COLO829 (cell line): ENCODE data around the gene ITGB1BP1.

Experiments
- DNase-seq: peaks from one replicate; pipeline ENCODE4 v3.0.0; 2012; ENCODE audit warnings: low spot score

ITGB1BP1 gene

DNA sequence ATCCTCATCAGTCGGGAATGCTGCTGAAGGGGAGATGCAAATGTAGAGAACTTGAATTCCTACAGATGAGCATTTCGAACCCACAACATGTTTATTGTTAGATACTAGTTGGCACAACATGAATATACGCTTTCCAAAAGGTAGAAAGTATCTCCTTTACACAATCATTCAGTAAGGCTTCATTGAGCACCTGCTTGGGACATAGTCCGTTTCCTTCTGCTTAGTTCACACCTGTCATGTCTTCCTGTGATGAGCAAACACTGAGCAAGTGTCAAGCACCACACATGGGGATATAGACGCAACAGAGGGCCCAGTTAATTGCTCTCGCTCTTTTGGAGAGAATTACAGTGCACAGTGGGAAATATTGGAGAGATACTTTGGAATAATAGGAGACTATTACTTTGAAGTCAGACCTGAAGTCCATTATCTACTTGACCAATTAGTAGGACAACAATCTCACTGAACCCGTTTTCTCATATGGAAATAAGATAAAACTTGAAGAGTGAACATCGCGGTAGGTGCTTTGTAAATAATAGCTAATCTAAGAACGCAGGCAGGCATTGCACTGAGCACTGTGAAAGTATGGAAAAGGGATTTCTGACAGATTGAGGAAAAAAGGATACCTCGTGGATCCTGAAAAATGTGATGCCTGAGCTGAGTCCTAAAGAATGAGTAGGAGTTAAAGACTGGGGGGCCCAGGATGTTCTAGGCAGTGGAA, 1.3 kb upstream of the ITGB1BP1 start:
- DNase-seq: peak; percentile 18

DNA sequence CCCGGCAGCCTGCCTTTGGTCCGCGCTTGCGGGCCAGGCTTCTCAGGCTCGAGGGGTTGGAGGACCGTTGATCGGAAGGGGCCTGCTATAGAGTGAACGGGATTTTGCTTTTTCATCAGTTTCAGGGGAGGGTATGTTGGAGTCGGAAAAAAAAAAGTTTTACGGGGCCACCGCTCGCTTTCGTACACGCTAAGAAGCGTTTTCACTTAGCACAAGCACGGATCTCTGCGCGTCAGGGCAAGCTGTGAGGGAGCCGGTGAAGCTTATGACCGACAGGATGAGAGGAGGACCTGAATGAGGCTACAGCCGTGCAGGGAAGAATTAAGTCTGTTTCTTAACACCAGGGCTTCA, 569 bp upstream of the ITGB1BP1 start:
- no peak for DNase-seq

DNA sequence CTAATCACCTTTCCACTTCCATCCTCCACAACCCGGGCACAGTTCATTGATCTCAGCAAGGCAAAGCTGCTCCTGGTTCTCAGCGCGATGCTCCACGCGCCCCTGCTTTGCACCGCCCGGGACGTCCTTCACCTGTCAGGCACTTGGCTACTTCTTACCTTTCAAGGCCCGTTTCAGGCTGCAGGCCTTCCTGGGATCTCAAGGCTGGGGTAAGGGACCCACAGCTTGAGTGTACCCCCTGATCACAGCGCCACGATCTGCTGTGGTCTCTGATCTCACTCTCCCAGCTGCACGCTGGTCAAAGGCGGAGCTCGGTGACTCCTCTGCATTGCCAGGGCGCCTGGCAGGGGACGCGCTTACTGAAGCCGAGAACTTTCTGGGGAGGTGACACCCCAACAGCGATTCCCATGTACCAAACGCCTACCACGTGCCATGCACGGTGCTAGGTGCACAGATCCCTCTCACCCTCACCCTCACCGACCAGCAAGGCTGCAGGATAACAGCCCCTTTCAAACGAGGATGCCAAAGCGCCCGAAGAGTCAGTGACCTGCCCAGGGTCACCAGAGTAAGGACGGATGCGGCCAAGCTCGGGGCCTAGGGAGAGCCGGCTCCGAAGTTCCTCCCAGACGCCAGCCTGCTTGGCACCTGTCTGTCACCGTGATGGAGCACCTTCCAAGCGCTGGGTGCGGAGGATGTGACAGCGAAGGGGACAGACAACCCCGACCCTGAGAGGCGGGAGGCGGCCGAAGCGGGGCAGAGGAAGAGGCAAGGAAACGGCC, 818 bp downstream of the ITGB1BP1 start:
- peak; percentile 26 for DNase-seq

DNA sequence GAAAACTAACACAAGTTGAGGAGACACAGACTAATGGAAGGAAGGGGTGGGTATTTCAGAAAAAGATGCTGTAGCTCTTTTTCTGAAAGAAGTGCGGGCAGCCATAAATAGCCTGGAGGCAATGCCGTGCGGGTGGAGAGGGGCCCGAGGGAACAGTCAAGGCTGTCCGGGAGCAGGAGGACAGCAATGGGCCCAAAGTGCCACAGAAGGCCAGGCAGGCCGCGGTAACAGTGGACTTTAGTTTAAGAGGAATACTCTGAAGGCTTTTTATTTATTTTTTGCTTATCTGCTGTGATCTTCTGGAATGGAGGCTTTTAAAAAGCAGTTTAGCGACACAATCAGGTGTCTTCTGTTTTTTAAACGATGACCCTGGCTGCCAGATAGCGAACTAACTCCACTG, 2.8 kb downstream of the ITGB1BP1 start:
- DNase-seq: no peak

DNA sequence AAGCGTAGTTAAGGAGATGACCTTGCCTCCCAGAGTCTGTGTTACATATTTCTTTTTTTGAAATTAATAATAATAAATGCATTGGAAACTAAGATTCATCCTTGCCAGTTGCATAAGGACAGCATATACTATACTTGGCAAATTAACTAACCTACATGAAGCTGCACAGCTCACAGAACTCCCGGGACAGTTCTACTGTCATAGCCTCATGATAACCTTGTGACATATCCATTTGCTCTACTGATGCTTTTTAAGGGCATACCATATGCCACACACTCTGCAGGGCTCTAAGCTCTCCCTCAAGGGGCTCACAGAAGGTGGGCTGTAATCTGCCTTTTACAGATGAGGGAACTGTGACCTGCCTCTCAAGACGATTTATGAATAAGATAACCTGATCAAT, 3.8 kb downstream of the ITGB1BP1 start:
- DNase-seq: no peak

DNA sequence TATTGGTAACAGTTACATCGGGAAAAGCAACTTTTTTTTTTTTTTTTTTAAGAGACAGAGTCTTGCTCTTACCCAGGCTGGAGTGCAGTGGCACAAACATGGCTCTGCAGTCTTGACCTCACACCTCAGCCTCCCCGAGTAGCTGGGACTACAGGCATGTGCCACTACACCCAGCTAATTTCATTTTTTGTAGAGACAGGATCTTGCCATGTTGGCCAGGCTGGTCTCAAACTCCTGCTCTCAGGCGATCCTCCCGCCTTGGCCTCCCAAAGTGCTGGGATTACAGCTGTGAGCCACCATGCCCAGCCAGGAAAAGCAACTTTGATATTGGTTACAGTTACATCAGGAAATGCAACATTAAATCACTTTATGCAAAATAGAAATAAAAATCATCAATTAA, 4.6 kb downstream of the ITGB1BP1 start:
- DNase-seq: no peak

DNA sequence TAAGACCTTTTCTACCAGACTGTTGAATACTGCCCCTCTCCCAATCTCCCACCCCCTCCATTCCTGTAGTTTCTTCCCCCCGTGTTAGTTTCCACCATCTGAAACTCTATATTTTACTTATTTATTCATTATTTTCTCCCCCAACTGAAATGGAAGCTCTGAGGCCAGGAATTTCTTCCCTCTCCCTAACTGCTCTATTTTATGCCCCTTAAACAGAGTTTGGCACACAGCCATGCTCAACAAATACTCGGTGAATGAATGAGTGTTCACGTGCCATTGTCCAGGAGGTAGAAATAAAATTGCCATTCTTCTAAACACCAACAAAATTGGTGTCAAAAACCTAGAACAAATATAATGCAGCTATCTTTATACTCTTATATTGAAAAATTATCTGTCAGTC, 5.6 kb downstream of the ITGB1BP1 start:
- DNase-seq: no peak

DNA sequence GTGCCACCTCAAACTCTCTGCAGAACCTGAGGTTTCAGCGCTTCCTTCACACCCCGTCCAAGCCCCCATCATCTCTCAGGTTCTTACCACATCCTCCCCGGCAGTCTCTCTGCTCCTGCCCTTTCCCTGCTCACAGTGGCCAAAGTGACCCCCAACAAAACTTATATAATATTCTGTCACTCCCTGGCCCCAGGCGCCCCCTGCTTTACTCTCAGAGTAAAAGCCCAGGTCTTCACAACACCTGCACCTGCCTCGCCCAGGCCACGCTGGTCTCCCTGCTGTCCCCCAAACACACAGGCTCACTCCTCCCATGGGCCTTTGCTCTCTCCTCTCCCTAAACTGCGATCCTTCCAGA, 6.4 kb downstream of the ITGB1BP1 start:
- DNase-seq: no peak

DNA sequence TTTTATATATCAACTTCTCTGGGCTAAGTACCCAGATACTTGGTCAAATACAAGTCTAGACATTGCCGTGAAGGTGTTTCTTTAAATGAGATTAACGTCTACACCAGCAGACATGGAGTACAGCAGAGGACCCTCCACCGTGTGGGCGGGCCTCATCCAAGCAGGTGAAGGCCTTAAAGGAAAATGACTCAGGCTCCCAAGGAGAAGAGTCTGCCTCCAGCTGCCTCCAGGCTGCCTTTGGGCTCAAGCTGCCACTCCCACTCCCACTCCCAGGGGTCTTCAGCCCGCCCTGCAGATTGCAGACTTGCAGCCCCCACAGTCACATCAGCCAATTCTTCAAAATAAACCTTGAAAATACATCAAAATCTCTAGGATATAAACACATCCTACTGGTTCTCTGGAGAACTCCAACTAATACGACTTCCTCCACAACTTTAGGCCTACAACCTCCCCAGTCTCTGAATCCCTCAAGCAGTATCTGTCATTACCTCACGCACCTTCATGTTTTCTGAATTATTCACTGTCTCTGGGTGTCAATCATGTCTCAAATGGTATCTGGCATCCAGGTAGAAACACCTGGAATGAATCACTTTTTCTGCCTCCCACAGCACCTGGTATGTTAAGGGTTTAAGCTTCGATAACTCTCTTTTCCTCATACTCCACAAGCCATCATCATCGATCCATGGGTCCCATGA, 6.9 kb downstream of the ITGB1BP1 start:
- no peak for DNase-seq

DNA sequence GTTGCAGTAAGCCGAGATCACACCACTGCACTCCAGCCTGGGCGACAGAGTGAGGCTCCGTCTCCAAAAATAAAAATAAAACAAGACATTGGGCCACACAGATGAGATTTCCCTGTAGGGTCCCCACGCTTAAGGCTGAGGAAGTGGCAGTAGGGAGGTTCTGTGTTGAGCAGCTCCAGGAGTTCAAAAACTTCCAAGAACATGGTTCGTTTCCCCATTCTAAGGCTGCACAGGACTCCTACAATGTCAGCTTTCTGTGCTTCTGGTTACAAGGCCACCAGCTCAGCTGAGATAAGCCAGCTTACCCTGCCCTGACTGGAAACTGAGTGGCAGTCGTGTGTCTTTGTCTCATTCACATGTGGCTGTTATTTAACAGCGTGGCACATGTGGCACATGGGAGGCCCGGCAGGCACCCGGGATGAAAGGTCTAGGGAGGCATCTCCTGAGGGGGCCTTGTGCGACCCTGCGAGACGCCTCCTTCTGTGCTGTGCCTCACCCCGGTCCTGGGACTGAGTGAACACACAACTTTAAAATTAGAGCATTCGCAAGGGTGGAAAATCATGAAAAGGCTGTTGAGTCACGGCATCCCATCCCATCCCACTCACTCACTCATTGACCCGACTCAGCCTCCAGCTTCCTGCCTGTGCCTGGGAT, 7.7 kb downstream of the ITGB1BP1 start:
- DNase-seq: no peak

DNA sequence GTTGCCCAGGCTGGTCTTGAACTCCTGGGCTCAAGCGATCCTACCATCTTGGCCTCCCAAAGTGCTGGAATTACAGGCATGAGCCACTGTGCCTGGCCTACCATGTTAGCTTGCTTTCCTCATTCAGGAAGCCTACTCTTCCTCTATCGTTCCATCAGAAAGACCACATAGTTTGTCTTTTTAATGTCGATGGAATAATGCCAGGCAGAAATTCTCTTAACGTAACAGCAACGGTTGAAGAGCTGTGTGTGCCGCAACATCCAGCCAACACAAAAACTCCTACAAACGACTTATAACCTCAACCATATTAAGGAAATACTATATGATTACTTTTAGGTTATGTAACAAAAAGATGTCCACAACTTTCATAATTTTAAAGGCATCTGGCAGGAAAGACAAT, 10.5 kb downstream of the ITGB1BP1 start:
- DNase-seq: no peak

DNA sequence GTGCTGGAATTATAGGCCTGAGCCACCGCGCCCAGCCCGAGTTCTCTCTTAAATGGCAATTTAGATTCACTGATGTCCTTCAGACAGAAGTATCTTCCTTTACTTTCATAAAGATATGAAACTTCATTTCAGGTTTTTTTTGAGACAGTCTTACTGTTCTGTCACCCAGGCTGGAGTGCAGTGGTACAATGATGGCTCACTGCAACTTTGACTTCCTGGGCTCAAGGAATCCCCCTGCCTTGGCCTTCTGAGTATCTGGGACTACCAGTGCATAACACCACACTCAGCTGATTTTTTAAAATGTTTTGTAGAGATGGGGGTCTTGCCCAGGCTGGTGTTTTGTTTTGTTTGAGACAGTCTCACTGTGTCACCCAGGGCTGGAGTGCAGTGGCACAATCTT, 13.2 kb downstream of the ITGB1BP1 start:
- no peak for DNase-seq

DNA sequence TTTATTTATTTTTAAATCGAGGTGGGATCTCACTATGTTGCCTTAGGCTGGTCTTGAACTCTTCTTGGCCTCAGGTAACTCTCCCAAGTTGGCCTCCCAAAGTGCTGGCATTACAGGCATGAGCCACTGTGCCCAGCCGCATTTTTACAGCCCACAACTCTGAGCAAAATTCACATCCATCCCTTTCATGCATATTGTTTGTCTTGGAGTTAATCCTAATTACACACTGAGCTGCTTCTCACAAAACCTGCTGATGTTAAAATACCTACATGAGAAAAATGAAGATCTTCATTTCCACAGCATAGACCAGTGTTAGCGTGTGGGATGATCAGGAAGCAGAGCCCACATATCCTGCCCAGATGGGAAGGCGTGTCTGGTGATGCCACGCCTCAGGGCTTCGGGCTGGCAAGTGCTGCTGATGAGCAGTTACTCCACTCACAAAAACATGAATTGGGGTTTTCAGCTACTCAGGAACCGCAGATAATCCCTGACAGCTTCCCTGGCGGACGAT, 14.6 kb downstream of the ITGB1BP1 start:
- no peak for DNase-seq

DNA sequence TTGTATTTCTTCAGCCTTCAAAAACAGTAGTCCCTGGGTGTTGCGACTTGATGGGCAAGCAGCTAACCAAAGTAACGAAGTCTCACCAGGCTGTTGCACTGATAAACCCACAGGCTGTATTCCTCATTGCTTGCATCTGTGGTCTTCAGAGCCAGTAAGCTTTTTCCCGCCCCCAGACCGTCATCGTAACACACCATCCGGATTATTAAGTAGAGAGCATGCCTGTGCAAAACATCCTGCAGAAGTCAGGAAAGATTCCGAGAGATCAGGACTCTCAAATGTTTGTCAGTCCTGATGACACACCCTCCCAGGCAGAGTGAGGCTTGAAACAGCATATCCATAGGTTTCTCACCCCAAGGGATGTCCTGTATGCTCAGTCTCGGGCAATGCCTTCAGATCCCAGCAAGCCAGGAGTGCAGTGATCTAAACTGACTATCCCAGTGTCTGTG, 15.9 kb downstream of the ITGB1BP1 start:
- no peak for DNase-seq

DNA sequence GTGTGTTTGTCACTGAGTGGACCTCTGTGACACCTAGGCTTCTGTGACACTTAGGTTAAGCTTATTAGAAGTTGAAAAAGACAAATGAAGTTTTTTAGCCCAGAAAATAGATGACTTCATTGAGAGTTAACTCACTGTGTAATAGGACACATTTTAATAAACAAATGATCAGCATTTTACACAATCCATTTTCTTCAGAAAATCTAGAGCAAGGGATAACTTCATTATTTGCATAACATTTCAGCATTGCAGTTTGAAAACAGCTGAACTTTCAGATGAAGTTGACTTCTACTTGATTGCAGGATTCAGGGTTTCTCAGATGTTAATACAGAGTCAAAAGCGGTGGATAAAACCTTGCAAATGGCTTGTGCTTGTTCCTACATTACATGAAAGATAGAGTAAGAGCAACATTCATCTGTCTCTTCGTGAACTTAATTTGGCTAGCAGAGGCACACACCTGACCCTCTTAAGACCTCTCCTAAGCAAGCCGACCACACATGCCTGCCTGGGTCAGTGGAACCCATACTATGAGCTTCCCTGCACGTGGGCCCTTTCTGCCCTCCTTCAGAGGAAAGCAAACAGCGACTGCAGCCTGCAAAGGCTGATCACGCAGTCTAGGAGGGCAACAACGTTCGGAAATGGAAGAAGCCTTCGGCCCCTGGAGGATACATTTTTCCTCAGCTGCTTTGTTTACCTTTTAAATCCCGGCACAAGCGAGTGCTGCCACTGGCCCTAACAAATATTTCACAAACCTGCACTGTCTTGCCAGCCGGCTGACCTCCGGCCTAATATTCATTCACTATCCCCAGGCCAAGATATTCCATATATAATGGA, 16.6 kb downstream of the ITGB1BP1 start:
- no peak for DNase-seq

DNA sequence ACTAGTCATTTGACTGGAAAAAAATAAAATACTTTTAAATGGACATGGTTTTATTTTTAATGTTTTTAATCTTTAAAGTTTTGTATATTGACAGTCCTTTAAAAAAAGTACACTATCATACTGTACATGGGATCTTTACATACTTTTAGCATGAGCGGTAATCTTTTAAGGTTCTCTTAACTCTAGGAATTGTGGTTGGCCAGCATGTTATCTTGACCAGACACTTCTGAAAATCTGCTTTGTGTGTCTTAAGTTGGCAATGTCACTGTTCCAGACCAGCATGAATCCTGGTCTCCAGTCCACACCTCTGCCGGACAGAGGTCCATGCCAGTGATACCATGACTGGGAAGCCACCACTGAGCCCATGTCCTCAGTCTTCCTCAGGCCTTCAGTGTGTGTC, 17.7 kb downstream of the ITGB1BP1 start:
- DNase-seq: no peak

DNA sequence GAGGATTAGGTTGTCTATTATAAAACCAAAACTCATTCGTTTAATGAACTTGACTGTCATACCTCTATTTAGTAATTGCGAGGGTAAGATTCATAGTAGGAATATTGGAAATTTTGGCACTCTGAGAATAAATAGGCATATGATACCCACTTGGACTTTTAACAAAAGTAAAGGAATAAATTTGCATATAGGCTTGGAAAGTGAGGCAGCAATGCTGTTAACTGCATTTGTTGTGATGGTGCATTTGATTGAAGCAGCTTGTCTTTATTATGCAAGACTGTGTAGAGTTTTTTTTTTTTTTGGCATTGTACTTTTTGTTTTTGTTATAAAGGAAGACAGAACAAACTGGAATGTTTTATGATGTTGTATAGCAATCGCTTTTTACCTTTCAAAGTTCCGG, 18.9 kb downstream of the ITGB1BP1 start:
- no peak for DNase-seq

DNA sequence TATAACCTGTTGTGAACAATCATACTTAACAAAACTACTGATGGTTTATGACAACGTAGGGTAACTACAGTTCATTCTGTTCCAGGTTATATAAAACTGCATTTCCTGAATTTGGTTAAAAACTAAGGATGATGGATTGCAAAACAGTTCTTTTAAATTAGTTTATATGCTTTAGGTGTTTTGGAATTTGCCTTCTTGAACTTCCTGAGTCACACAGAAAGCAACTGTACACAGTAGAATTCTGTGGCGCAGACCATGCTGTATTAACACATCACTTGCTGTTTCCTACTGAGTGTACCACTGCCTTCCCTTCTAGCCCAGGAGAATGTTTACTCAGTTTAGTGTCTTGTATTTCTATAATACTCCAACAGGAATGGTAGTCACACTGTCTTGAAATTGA, 19.4 kb downstream of the ITGB1BP1 start:
- DNase-seq: no peak

DNA sequence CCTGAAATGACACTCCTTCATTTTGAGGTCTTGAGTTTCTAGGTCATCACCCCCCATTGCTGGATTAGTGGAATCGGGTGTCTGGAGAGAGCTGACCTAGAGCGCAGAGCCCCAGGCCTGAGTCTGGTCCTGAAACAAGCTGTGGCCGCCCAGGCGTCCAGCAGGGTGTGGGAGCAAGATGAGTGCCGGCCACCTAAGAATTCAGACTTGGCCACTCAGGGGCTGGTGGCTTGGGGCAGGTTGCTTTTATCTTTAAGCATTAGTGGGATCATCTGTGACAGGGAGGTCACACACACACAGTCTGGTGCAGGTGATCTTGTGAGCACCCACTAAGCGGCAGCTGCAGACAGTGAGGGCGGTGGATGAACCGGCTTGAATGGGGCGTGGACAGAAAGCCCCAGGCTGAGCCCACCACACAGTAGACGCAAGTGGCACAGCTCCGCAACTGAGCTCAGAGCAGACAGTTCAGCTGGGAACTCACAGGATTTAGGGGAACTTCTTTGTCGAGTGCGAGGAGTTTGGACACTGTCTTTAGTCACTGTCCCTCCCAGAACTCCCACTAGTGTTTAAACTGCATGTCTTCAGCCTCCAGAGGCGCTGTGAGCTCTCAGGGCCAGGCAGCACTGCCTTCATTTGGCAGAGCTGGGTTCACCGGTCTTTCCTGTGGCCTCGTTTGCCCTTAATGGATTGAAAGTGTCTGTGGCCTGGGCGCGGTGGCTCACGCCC, 21.5 kb downstream of the ITGB1BP1 start:
- no peak for DNase-seq

DNA sequence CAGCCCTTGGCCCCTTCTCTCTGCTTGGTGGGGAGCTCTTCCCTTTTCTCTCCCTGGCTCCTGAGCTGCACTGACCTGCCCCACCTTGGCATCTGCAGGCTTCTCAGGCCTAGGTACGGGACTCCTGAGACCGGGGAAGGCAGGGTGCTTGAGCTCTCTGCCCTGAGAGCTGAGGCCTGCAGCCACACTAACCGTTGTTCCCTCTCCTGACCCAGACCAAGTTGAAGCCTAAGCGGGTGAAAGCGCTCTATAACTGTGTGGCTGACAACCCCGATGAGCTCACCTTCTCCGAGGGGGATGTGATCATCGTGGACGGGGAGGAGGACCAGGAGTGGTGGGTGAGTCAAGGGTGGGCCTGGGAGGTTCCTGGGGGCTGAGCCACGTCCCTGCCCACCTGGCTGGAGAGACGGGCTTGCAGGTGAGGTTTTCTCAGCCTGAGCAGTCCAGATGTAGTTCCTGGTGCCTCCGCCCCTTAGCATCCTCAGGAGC, 22.2 kb downstream of the ITGB1BP1 start:
- DNase-seq: no peak
